Epithelial cell of proximal tubule (primary cell): Measurements from ENCODE around the gene FAM185A. TPM values are rescaled to one million over a fixed set of nuclear protein-coding genes. Genes with fewer than 3 reads are reported as not detected.
"Not testable (repeated sequence)": the region's sequence is repeated elsewhere in the genome, so short reads cannot be mapped to it uniquely, and the experiment has no call there.

Source experiments
- DNase-seq: peaks from one replicate; pipeline ENCODE4 v3.0.0-alpha.2; 2011; ENCODE audit warnings: low read depth
- H3K4me3 ChIP-seq: 2 replicates; pipeline ENCODE4 v1.5.1; 2011; ENCODE audit warnings: low read depth, mild to moderate bottlenecking, low read length
- CTCF ChIP-seq: conservative IDR thresholded peaks from 2 replicates; pipeline ENCODE4 v1.5.1; 2012; ENCODE audit warnings: low read depth, mild to moderate bottlenecking, low read length
- total RNA-seq: library from RNA; depleted of rRNA; stranded (reverse); fragments of >200 nt; gene quantifications from 2 replicates; pipeline ENCODE4 v1.2.3, GENCODE V29; 2015

The FAM185A gene
- total RNA-seq, 1 donor from 2014 or later: 9.1 TPM

DNA sequence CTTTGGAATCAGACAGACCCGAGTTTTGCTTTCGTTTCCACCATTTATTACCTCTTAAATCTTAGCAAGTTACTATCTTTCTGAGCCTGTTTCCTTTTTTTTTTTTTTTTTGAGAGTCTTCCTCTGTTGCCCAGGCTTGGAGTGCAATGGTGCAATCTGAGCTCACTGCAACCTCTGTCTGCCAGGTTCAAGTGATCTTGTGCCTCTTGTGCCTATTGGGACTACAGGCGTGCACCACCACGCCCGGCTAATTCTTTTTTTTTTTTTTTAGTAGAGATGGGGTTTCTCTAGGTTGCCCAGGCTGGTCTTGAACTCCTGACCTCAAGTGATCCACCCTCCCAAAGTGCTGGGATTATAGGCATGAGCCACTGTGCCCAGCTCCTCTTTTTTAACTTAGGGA, 84.5 kb downstream of the FAM185A start:
- DNase-seq: no peak
- no peak for TF ChIP-seq CTCF
- H3K4me3 ChIP-seq: no peak overlapping the region

DNA sequence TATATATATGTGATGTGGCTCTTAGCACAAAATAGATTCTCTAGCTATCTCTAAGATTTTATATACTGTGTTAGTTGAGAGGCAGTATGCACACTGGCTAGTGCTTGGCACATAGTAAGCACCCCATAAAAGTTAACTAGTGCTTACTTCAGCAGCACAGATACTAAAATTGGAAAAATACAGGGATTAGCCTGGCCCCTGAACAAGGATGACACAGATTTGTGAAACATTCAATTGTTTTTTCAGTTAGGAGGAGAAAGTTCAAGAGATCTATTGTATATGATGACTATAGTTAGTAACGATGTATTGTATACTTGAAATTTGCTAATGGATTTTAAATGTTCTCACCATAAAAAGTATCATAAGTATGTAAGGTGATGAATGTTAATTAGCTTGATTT, 85.7 kb downstream of the FAM185A start:
- H3K4me3 ChIP-seq: no peak overlapping the region
- DNase-seq: no peak
- TF ChIP-seq CTCF: no peak

DNA sequence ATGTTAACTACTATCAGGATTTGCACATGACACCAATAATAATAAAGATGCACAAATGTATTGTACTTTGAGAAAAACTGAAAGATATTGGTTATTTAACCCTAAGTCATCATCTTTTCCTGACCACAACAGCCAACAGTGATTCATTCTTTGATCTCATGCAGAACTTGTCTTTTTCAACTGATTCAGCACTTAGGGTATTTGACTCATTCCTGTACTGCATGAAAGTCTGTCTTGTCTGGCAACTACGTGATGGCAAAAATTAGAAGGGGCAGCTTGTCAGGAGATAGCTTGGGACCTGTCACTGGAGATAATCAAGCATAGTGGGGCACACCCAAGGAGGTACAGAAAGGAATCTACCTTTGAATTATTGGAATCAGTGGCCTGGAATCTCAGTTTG, 86.2 kb downstream of the FAM185A start:
- H3K4me3 ChIP-seq: no peak overlapping the region
- no peak for TF ChIP-seq CTCF
- peak; percentile 85 for DNase-seq

DNA sequence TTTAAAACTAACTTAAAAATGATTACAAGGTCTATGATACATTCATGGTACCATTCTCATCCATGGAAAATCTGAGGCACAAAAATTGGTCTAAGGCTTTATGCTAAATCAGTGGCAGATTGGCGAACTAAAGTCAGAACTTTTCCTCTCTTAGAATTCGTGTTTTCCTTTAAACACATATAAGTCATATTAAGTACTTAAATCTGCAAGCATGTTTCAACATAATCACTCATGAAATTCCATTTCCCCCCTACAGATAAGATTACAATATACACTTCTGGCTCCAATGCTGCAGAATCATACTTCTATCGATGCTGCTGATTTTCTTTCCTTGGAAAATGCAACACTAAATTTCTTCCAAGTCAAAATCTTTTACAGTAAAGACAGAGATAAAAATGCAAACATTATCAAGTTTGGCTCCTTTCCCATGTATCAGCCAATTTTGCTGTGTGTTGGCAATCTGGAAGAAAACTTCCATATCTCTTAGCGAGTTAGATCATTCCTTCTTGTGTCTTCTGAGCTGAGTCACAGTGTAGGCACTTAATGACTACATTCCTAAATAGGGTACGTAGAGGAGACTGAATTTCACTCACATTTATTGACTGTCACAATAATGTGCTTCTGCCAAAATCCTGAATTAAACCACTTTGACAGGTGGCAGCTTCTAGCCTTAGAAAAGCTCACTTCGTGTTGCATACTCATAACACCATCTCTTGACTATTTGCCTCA, 87.6 kb downstream of the FAM185A start:
- DNase-seq: no peak
- TF ChIP-seq CTCF: no peak
- no peak overlapping the region for H3K4me3 ChIP-seq

GRCh38 chr7:102836977-102837376, 88.2 kb downstream of the FAM185A start:
- TF ChIP-seq CTCF: no peak
- no peak overlapping the region for H3K4me3 ChIP-seq
- DNase-seq: no peak

- DNase-seq: no peak
- H3K4me3 ChIP-seq: no peak overlapping the region
- no peak for TF ChIP-seq CTCF
Measured at GRCh38 chr7:102837802-102838201, 89.0 kb downstream of the FAM185A start.

GRCh38 chr7:102838572-102839101, 89.8 kb downstream of the FAM185A start:
- DNase-seq, H3K4me3 ChIP-seq: not testable (repeated sequence)
